Mesendoderm (in vitro differentiated cells): Measurements from ENCODE around the gene TRIM67.
A peak's percentile ranks its signal among the peaks of the same experiment; 100 is the strongest.

ENCODE experiments used
- DNase-seq: peaks from one replicate; pipeline ENCODE4 v3.0.0; 2013
- H2AK5ac ChIP-seq: 2 replicates; pipeline ENCODE4 v1.6.1; 2013; ENCODE audit warnings: low read length, inconsistent platforms
- H2BK120ac ChIP-seq: 2 replicates; pipeline ENCODE4 v1.6.1; 2013; ENCODE audit warnings: low read depth, mild to moderate bottlenecking, low read length, moderate library complexity, mixed read lengths
- H2BK15ac ChIP-seq: replicated peaks from 2 replicates; pipeline ENCODE4 v1.6.1; 2013; ENCODE audit warnings: low read depth, mild to moderate bottlenecking, moderate library complexity
- H2BK5ac ChIP-seq: 2 replicates; pipeline ENCODE4 v1.6.1; 2013; ENCODE audit warnings: low read length, inconsistent platforms
- H3K18ac ChIP-seq: 2 replicates; pipeline ENCODE4 v1.6.1; 2013; ENCODE audit warnings: mild to moderate bottlenecking, low read length, mixed read lengths
- H3K23ac ChIP-seq: one replicate; pipeline ENCODE4 v1.6.1; 2013; ENCODE audit warnings: low read length
- H3K27ac ChIP-seq: 2 replicates; pipeline ENCODE4 v1.5.1; 2013; ENCODE audit warnings: low read depth, mild to moderate bottlenecking, inconsistent platforms, low read length, moderate library complexity
- H3K27me3 ChIP-seq: 2 replicates; pipeline ENCODE4 v1.6.1; 2013; ENCODE audit warnings: low read length, control low read depth, mild to moderate bottlenecking, inconsistent platforms; ENCODE audit not compliant: insufficient read depth, poor library complexity
- H3K36me3 ChIP-seq: 2 replicates; pipeline ENCODE4 v1.6.1; 2013; ENCODE audit warnings: low read length, inconsistent platforms; ENCODE audit not compliant: control insufficient read depth, insufficient read depth
- H3K4ac ChIP-seq: one replicate; pipeline ENCODE4 v1.6.1; 2013; ENCODE audit warnings: low read depth, mild to moderate bottlenecking, low read length, moderate library complexity
- H3K4me1 ChIP-seq: 2 replicates; pipeline ENCODE4 v1.6.1; 2013; ENCODE audit warnings: low read depth, low read length, inconsistent platforms; ENCODE audit not compliant: control insufficient read depth
- H3K4me2 ChIP-seq: 2 replicates; pipeline ENCODE4 v1.6.1; 2013; ENCODE audit warnings: low read length
- H3K4me3 ChIP-seq: 2 replicates; pipeline ENCODE4 v1.5.1; 2013; ENCODE audit warnings: mild to moderate bottlenecking, low read length
- H3K56ac ChIP-seq: one replicate; pipeline ENCODE4 v1.6.1; 2013; ENCODE audit warnings: low read length
- H3K79me1 ChIP-seq: 2 replicates; pipeline ENCODE4 v1.6.1; 2013; ENCODE audit warnings: low read length, inconsistent platforms
- H3K79me2 ChIP-seq: 2 replicates; pipeline ENCODE4 v1.6.1; 2013; ENCODE audit warnings: mild to moderate bottlenecking, low read length; ENCODE audit not compliant: control insufficient read depth, insufficient read depth
- H3K9ac ChIP-seq: 2 replicates; pipeline ENCODE4 v1.6.1; 2013; ENCODE audit warnings: low read length, inconsistent platforms
- H4K5ac ChIP-seq: one replicate; pipeline ENCODE4 v1.6.1; 2013; ENCODE audit warnings: low read length
- H4K8ac ChIP-seq: one replicate; pipeline ENCODE4 v1.6.1; 2013; ENCODE audit warnings: low read depth, mild to moderate bottlenecking, control low read depth, low read length, moderate library complexity
- WGBS: extraction: QIAGEN DNeasy Blood & Tissue Kit; methylation state at CpG from one replicate; pipeline ENCODE4 v1.1.7; 2013; ENCODE audit warnings: low lambda C conversion rate, missing lambda C conversion rate; ENCODE audit not compliant: insufficient coverage; ENCODE audit errors: extremely low coverage; 5-methylcytosine and 5-hydroxymethylcytosine counted together

The TRIM67 gene

GRCh38 chr1:231187571-231187970 is 25.7 kb downstream of the TRIM67 start:
- H3K56ac ChIP-seq, result no peak overlapping the region
- H3K4me2 ChIP-seq, result no peak overlapping the region
- no peak overlapping the region for H3K9ac ChIP-seq
- no peaks in the 10 kb centered on the region for H3K79me2 ChIP-seq
- DNase-seq, result peak; percentile 62
- no peak overlapping the region for H3K4ac ChIP-seq
- H3K4me3 ChIP-seq, result no peak overlapping the region
- H3K36me3 ChIP-seq, result no peaks in the 10 kb centered on the region
- H4K5ac ChIP-seq, result no peak overlapping the region
- no peak overlapping the region for H3K27ac ChIP-seq
- H2BK15ac ChIP-seq, result no peak overlapping the region
- peak overlapping the region; percentile 62 for H2BK5ac ChIP-seq
- no CpG with 5 or more reads among the region's 10 CpGs for WGBS
- peak overlapping the region; percentile 88 for H2AK5ac ChIP-seq
- H3K27me3 ChIP-seq, result no peaks in the 10 kb centered on the region
- peaks cover 10% of the 10 kb centered on the region for H3K4me1 ChIP-seq
- H3K23ac ChIP-seq, result no peak overlapping the region
- H4K8ac ChIP-seq, result no peak overlapping the region
- no peak overlapping the region for H3K18ac ChIP-seq
- no peak overlapping the region for H2BK120ac ChIP-seq
- H3K79me1 ChIP-seq, result no peaks in the 10 kb centered on the region

- Histone ChIP-seq H3K27me3 (no peaks in the 10 kb centered on the region), H3K79me1 (no peaks in the 10 kb centered on the region), H3K56ac (no peak overlapping the region), H2BK5ac (no peak overlapping the region), H2BK120ac (no peak overlapping the region), H3K9ac (no peak overlapping the region), H3K4me2 (no peak overlapping the region), H2BK15ac (no peak overlapping the region), H2AK5ac (peak overlapping the region; percentile 88), H4K8ac (no peak overlapping the region), H3K4ac (no peak overlapping the region), H3K23ac (peak overlapping the region; percentile 87), H3K18ac (no peak overlapping the region), H3K27ac (no peak overlapping the region), H3K79me2 (no peaks in the 10 kb centered on the region), H4K5ac (no peak overlapping the region), H3K36me3 (no peaks in the 10 kb centered on the region), H3K4me1 (peaks cover 10% of the 10 kb centered on the region), H3K4me3 (no peak overlapping the region)
- DNase-seq, result peak; percentile 14
- WGBS, result no CpG with 5 or more reads among the region's 3 CpGs
Observed at GRCh38 chr1:231188072-231188471, 26.2 kb downstream of the TRIM67 start.

- Histone ChIP-seq H3K36me3 (no peaks in the 10 kb centered on the region), H3K4ac (no peak overlapping the region), H3K4me3 (no peak overlapping the region), H3K18ac (no peak overlapping the region), H3K23ac (no peak overlapping the region), H2BK120ac (no peak overlapping the region), H3K9ac (no peak overlapping the region), H3K27me3 (no peaks in the 10 kb centered on the region), H3K56ac (no peak overlapping the region), H4K8ac (no peak overlapping the region), H3K79me2 (no peaks in the 10 kb centered on the region), H3K79me1 (no peaks in the 10 kb centered on the region), H3K4me2 (no peak overlapping the region), H2BK15ac (no peak overlapping the region), H4K5ac (no peak overlapping the region), H2BK5ac (no peak overlapping the region), H3K4me1 (peaks cover 10% of the 10 kb centered on the region), H3K27ac (no peak overlapping the region), H2AK5ac (no peak overlapping the region)
- DNase-seq, result no peak
- WGBS, result no CpG with 5 or more reads among the region's 7 CpGs
Observed at GRCh38 chr1:231188768-231189167, 26.9 kb downstream of the TRIM67 start.

- no peak overlapping the region for H3K9ac ChIP-seq
- H4K8ac ChIP-seq, result no peak overlapping the region
- H3K18ac ChIP-seq, result no peak overlapping the region
- no peak overlapping the region for H2AK5ac ChIP-seq
- no peak overlapping the region for H2BK5ac ChIP-seq
- H2BK15ac ChIP-seq, result no peak overlapping the region
- no peak overlapping the region for H3K4ac ChIP-seq
- peaks cover 10% of the 10 kb centered on the region for H3K4me1 ChIP-seq
- no peaks in the 10 kb centered on the region for H3K79me1 ChIP-seq
- no peak overlapping the region for H4K5ac ChIP-seq
- H3K23ac ChIP-seq, result no peak overlapping the region
- H3K56ac ChIP-seq, result no peak overlapping the region
- no peaks in the 10 kb centered on the region for H3K27me3 ChIP-seq
- H3K36me3 ChIP-seq, result no peaks in the 10 kb centered on the region
- no peak for DNase-seq
- H2BK120ac ChIP-seq, result no peak overlapping the region
- H3K4me3 ChIP-seq, result no peak overlapping the region
- H3K27ac ChIP-seq, result no peak overlapping the region
- no peak overlapping the region for H3K4me2 ChIP-seq
- no peaks in the 10 kb centered on the region for H3K79me2 ChIP-seq
- WGBS, result no CpG with 5 or more reads among the region's 5 CpGs
Observed at GRCh38 chr1:231189683-231190270, 27.9 kb downstream of the TRIM67 start.

- Histone ChIP-seq H2BK15ac (no peak overlapping the region), H3K36me3 (no peaks in the 10 kb centered on the region), H3K23ac (no peak overlapping the region), H3K79me1 (no peaks in the 10 kb centered on the region), H3K4me3 (no peak overlapping the region), H3K27ac (no peak overlapping the region), H4K5ac (no peak overlapping the region), H3K4me1 (peaks cover 10% of the 10 kb centered on the region), H2BK120ac (no peak overlapping the region), H3K4ac (no peak overlapping the region), H3K27me3 (no peaks in the 10 kb centered on the region), H3K4me2 (no peak overlapping the region), H3K56ac (no peak overlapping the region), H2AK5ac (no peak overlapping the region), H3K79me2 (no peaks in the 10 kb centered on the region), H3K9ac (no peak overlapping the region), H4K8ac (no peak overlapping the region), H2BK5ac (no peak overlapping the region), H3K18ac (no peak overlapping the region)
- no CpG with 5 or more reads among the region's 10 CpGs for WGBS
- no peak for DNase-seq
Observed at GRCh38 chr1:231190456-231190855, 28.6 kb downstream of the TRIM67 start.

- H3K23ac ChIP-seq, result no peak overlapping the region
- H3K79me2 ChIP-seq, result no peaks in the 10 kb centered on the region
- H3K4me1 ChIP-seq, result peaks cover 8% of the 10 kb centered on the region
- no peaks in the 10 kb centered on the region for H3K27me3 ChIP-seq
- WGBS, result no CpG with 5 or more reads among the region's 12 CpGs
- H3K4me3 ChIP-seq, result no peak overlapping the region
- H2AK5ac ChIP-seq, result no peak overlapping the region
- H3K9ac ChIP-seq, result no peak overlapping the region
- H4K8ac ChIP-seq, result no peak overlapping the region
- H3K4me2 ChIP-seq, result no peak overlapping the region
- no peak overlapping the region for H3K18ac ChIP-seq
- no peak overlapping the region for H2BK120ac ChIP-seq
- H3K56ac ChIP-seq, result no peak overlapping the region
- no peak for DNase-seq
- H3K4ac ChIP-seq, result no peak overlapping the region
- no peak overlapping the region for H2BK5ac ChIP-seq
- H4K5ac ChIP-seq, result no peak overlapping the region
- H3K79me1 ChIP-seq, result no peaks in the 10 kb centered on the region
- H2BK15ac ChIP-seq, result no peak overlapping the region
- H3K36me3 ChIP-seq, result no peaks in the 10 kb centered on the region
- H3K27ac ChIP-seq, result no peak overlapping the region
Observed at GRCh38 chr1:231192620-231193163, 30.8 kb downstream of the TRIM67 start.
